ENCODE measurements around the gene CDH3.

GRCh38 chr16:68718590-68718989 is 73.5 kb downstream of the CDH3 start:
- no peak for TF ChIP-seq POLR2A (IDR thresholded peaks at IDR 0.05; ENCODE audit: low read length)
- no peak for TF ChIP-seq SREBF2 (IDR thresholded peaks at IDR 0.05)
- no peak for TF ChIP-seq FOSL2 (IDR thresholded peaks at IDR 0.05)
- TF ChIP-seq FOSL2 (CRISPR knock-in tag; IDR thresholded peaks at IDR 0.05), result no peak
- TF ChIP-seq EP300 (IDR thresholded peaks at IDR 0.05), result no peak
- no peak for TF ChIP-seq CTCF (IDR thresholded peaks at IDR 0.05)
- TF ChIP-seq MAX (IDR thresholded peaks at IDR 0.05), result no peak
- no peak for TF ChIP-seq CBX2 (IDR thresholded peaks at IDR 0.05; ENCODE audit: borderline replicate concordance, low read depth)
- TF ChIP-seq GATA3 (IDR thresholded peaks at IDR 0.05; ENCODE audit: borderline replicate concordance), result no peak
- no peak for TF ChIP-seq RAD21 (conservative IDR thresholded peaks at IDR 0.05 in 1 of 2, IDR thresholded peaks at IDR 0.05 in 1 of 2)
- no peak for TF ChIP-seq HOXB13 (CRISPR knock-in tag; IDR thresholded peaks at IDR 0.05; ENCODE audit: low read depth)
- TF ChIP-seq ZC3H11A (IDR thresholded peaks at IDR 0.05), result no peak
- no peak for TF ChIP-seq CEBPB (IDR thresholded peaks at IDR 0.05)
